NCI-H345 (cell line): ENCODE measurements around the gene RPL22.

Experiments used
- DNase-seq: peaks from one replicate; lab custom pipeline; 2025; lab: John Stamatoyannopoulos, UW

The RPL22 gene

GRCh38 chr1:6200188-6200809 lies 904 bp upstream of the RPL22 start:
- DNase-seq: no peak

GRCh38 chr1:6198646-6199297 lies 623 bp downstream of the RPL22 start:
- DNase-seq: no peak

- no peak for DNase-seq
These were observed 1.5 kb downstream of the RPL22 start for GRCh38 chr1:6197746-6198427.

- no peak for DNase-seq
These were observed 7.4 kb downstream of the RPL22 start for GRCh38 chr1:6191968-6192367.

- no peak for DNase-seq
These were observed 10.9 kb downstream of the RPL22 start for GRCh38 chr1:6188466-6188865.

- peak; percentile 49 for DNase-seq
These were observed 13.6 kb downstream of the RPL22 start for GRCh38 chr1:6185635-6186382.

GRCh38 chr1:6185151-6185550 lies 14.2 kb downstream of the RPL22 start:
- DNase-seq: no peak

- no peak for DNase-seq
These were observed 15.2 kb downstream of the RPL22 start for GRCh38 chr1:6184083-6184783.

GRCh38 chr1:6183520-6183989 lies 15.8 kb downstream of the RPL22 start:
- DNase-seq: no peak

- DNase-seq: no peak
These were observed 18.0 kb downstream of the RPL22 start for GRCh38 chr1:6181347-6181770.

DNA sequence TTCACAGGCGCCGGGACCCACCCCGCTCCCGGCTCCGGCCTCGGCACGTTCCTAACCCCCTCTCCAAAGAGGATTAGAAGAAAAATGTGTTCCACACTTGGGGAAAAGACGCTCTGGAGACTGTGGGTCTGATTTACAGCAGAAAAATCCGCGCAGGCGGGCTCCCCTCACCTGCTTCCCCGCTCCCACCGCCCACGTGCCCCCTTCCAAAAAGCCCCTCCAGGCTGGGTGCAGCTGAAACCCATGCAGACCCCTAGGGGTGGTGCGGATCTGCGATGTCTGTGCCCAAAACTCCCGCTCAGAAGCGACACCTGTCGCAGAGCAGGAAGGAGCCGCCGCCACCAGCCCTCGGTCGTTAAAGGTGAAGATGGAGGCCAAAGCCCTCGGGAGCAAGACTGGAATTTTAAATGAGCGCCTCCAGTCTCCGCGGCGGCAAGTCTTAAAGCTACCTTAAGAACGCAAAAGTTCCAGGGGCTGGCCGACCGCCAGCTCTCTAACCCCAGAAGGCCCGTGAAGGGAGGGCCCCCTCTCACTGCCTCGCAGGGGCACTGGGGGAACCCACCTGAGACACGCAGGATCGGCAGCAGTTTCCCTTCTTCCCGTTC lies 18.6 kb downstream of the RPL22 start:
- DNase-seq: no peak

DNA sequence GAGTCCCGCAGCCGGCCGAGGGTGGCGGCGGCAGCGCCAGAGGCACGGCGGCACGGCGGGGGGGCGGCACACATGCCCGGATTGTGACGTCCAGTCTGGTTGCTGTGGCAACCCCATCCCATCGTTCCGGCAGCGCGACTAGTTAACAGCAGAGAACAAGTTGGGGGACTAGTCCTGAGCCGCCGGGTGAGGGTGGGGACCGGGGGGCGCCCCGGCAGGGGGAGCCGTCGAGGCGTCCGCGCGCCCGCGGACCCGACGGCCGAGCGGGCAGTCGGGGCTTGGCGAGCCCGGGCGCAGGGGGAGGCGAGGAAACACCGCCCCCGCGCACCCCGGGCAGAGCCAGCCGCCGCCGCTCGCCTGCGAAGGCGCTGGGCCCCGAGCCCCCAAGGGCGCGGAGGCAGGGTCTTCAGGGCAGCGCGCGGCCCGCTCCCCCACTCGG lies 19.1 kb downstream of the RPL22 start, which contains the start of gene CHD5:
TSS of gene CHD5 (minus strand) at position 54 of the 439 bp plus-strand sequence. CDS start 298 bp downstream, outside the sequence.
- DNase-seq: peak; percentile 35

DNA sequence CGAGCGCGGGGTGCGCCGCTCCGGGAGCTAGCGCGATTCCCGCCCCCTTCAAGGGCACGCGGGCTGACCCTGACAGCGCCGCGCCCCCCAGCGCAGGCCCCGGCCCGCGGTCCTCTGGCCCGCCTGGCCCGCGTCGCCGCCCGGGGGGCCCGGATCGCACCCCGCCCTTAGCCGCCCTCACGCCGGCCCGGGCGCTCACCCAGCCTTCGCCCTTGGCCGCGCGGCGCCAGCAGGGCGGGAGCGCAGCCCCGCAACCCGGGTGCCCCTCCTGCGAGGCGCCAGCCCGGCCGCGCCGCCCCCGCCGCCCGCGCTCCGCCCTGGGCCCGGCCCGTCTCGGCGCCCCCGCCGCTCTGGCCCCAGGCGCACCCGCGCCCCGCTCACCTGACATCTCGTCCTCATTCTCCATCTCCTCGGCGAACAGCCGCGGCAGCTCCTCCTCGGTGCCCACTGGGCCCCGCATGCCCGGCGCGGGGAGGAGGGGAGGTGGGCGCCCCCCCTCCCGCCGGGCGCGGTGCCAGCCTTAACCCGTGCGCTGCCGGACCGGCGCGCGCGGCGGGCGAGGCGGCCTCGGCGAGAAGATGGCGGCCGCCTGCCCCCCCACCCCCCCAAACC lies 19.7 kb downstream of the RPL22 start:
- DNase-seq: no peak

GRCh38 chr1:6178751-6179563 lies 20.4 kb downstream of the RPL22 start:
- no peak for DNase-seq

- no peak for DNase-seq
These were observed 21.6 kb downstream of the RPL22 start for GRCh38 chr1:6177681-6178380.

DNA sequence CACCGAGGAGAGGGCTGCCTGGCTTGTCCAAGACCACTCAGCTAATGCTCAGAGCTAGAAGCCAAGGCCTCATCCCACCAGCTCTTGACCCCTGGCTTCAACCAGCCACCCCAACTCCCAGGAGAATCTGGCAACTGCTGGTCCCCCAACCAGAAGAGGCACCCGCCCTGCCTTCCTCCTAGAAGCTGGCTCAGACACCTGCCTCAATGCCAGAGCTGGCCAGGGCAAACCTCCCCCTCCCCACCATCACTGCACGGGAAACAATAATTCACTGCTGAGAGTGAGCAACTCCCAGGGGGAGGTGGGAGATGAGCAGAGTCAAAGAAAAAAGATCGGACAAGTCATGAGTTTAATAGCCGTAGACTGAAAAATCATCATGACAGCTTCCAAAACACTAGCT lies 22.6 kb downstream of the RPL22 start:
- no peak for DNase-seq

GRCh38 chr1:6175411-6175828 lies 24.0 kb downstream of the RPL22 start:
- no peak for DNase-seq

GRCh38 chr1:6174621-6175410 lies 24.6 kb downstream of the RPL22 start:
- no peak for DNase-seq
